Activated gamma-delta T cell (primary cell): ENCODE results near the gene COBL.

Experiments
- DNase-seq: peaks from one replicate; lab custom pipeline; 2025; lab: John Stamatoyannopoulos, UW

Gene COBL

DNA sequence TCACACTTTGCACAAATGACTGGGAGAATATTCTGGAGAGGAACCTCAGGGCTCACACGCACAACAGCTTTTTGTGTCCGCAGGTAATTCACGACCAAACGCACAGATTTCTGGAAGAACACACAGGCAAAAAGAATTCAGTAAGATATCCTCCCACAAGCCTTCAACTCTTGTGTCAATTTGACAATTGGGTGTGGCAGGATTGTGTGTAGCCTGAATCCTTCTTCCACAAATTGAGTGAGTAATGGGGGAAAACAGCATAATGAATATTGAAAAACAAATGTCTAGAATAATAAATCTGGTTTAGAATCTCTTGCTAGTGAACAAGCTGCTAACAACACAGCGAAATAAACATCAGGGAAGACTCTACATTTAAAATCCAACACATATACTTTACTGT, 125.6 kb downstream of the COBL start:
- no peak for DNase-seq

GRCh38 chr7:51189777-51190176, 126.8 kb downstream of the COBL start:
- DNase-seq: no peak

DNA sequence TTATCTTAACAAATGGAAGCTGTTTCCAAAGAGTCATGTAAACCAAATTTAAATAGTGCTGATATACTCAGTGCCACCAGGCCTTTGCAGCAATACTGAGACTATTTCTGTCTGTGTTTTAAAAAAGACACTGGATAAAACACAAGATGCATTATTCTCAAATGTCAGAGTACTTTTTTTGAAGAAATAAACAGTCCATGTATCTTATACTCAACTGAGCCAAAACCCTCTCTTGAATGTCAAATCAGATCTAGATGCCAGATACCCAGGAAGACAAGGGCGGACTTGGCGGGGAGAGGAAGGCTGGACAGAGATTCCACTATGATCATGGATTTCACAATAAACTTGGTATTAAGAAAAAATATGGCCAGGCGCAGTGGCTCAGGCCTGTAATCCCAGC, 127.6 kb downstream of the COBL start:
- DNase-seq: no peak

DNA sequence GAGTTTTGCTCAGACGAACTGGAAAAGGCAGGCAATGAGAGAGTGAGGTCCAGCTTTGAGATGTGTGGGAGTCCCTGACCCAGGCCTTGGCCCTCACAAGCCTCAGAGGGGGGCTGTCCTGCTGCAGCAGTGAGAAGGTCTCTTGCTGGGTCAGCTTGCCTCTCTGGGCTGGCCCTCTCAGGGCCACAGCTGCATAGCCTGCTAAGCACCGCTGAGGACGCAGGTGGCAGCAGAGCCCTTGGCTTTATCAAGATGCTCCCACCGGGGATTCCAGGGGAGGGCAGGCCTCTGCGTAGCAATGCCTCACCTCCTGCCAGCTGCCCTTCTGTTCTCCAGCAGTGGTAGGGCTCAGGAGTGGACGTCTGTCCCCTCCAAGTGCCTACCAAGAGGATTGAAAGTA, 128.7 kb downstream of the COBL start:
- DNase-seq: no peak

DNA sequence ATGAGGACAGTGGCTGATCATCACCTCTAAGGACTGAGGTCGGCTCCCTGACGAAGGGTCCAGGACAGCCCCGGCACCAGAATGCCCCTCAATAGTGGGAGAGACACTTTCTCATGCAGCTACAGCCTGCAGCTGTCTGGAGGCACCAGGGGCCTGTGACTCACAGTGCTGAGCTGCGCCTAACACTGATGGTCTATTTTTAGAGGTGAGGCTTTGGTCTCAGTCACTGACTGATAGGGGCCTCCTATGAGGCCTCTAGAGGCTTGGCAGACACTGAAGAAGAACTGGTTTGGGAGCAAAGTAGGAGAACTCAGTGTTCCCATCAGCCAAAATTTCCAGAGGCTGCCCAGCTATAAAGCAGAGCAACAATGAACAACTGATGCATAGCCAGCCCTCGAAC, 130.1 kb downstream of the COBL start:
- no peak for DNase-seq

- no peak for DNase-seq
Observed at GRCh38 chr7:51182636-51183166, 133.9 kb downstream of the COBL start.

DNA sequence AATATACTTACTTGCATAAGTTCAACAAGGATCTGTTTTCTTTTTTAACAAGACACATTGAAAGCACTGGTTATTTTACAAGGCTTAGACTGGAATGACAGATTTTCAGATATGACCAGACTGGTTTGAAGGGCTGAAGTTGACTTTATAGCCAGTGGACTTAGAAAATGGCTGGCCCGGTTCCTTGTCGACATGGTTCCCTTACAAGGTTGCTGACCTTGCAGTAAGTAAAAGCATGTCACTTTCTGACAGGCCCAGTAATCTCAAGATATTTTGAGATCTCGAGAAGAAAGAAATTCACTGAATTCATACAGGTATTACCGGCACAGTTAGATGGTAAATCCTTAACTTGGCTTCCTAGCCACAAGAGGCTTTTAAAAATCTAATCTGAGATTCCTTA, 136.5 kb downstream of the COBL start:
- DNase-seq: no peak

GRCh38 chr7:51175992-51176388, 140.6 kb downstream of the COBL start:
- no peak for DNase-seq

- DNase-seq: no peak
Observed at GRCh38 chr7:51175316-51175991, 141.2 kb downstream of the COBL start.

GRCh38 chr7:51165337-51165736, 151.3 kb downstream of the COBL start:
- DNase-seq: no peak

DNA sequence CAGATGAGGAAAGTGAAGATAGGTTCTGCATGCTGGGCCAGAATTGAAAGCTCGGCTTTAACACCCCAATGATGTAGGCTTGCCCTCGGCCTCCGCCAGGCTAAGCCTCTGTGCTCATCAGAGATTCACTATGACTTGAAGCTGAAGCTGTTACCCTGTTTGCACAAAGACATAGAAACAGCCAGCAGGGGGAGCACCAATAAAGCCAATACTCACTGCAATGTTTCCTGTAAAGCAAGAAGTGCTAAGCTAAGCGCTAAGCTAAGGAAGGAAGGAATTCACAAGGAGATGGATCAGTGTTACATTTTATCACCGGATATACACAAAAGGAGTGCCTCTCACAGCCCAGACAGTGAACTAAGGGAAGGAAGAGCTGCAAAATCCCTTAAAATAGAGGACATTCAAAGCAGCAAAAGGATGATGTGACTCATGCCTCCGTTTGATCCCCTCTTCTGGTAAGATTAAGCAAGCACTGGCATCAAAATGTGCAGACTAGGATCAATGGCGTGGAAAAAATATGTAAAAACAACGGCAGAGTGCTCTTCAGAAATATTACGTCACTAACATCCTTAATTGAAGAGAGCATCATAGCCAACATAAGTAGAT, 153.8 kb downstream of the COBL start:
- DNase-seq: no peak

DNA sequence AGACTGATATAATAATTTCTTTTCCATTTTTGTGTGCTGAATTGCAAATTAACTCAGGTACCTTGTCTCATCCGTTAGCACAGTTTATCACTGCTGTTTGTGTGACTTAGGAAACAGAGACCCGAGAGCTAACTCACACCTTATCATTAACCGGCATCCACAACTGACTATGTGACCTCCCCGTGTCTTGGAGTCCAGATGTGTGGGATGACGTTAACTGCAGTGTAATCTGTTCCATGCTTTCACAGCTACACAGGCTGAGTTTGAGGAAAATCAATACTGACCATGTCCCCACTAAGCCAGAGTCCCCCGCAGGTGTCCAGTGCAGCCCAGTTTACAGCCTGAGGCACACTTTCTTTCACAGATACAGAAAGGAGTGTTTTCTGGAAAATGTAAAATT, 154.7 kb downstream of the COBL start:
- no peak for DNase-seq

DNA sequence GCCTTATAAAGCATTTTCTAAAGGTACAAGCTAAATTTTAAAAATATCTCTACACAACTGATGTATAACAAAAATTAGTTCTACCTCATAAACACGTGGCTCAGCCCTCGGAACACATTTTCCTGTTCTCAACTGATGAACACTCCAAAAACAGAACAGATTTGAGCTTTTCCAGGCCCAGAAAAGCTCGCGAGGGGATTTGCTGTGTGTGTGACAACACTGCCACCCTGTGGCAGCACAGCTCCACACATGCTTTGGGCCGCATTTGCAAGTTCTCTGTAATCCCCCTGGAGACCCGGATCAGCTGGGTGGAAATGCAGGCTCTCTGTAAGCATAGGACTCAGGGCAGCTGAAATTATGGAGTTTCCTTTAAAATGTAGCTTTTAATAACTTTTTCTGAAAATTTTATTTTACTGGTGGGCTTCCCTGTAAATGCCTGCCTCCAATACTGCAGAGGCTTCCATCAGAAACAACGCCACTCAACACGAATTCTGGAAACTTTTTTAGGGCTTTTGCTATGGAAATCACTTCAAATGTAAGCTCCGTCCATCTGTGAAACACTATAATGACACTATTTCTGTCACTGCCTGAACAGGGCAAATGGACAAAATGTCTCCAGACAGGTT, 155.5 kb downstream of the COBL start:
- no peak for DNase-seq

- DNase-seq: no peak
Observed at GRCh38 chr7:51160411-51160810, 156.2 kb downstream of the COBL start.

DNA sequence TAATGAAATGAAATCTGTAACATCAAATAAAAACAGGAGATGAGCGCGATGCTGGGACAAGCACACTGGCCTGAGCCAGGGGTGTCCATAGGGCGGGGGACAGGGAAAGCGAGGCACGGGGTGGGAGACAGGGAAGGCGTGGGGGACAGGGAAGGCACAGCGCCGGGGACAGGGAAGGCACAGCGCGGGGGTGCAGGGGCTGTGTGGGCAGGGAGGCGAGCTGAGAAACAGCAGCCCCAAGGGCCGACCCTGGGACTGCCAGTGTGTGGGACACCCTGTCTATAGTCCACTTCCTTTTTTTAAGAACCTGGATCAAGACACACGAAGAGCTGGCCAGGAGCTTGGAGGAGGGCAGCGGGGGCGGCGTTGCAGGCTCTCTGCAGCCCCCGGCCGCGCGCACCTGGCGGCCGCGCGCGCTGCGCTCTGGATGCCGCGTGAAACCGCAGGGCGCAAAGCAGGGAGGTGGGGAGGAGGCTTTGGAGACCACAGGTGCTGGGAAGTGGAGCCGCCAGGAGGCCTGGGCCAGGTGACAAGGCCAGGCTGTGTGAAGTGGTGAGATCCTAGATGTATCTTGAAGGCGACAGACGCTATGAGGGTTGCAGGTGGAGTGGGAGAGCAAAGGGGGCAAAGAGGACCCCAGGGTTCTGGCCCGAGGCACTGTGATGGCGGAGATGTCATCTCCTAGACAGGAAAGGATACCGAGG, 157.7 kb downstream of the COBL start:
- DNase-seq: no peak

GRCh38 chr7:51158211-51158610, 158.4 kb downstream of the COBL start:
- DNase-seq: no peak

DNA sequence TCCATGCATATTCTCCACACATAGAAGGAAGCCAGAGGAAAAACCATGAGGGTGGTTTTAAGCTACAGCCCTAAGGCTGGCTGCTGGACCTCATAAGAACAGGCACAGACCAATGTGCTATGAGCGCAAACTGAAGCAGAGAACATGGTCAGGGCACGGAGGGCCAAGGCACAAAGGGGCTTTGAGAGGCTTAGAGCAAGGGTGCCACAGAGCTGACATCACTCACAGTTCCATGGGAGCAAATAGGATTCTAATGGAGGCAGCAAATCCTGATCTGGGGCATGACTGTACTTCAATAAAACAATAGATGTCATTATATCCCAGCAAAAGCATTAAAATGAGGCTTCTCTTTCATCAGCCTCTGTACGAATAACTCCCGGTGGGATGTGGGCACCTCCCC, 162.4 kb downstream of the COBL start:
- no peak for DNase-seq

DNA sequence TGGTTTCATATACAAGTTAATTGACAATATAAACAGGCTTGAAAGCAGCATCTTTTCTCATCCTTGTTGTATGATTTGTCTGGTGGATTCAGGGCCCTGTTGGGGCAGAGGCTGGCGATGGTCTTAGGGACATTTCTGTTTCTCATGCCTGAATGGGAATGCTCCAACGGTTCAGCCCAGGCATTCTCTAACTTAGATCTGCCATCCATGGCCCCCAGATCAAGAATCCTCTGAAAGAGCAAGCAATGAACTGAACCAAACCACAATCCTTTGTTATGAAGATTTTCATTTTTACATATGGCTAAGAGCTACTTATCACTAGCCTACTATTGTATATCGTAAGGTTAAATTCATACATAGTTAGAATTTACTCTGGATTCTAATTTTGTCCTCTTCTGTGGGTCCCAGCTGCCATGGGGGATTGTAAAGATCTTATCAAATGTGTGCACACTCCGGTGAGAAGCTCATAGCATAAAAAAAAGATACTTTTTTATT, 163.9 kb downstream of the COBL start:
- DNase-seq: no peak

- DNase-seq: no peak
Observed at GRCh38 chr7:51151455-51151854, 165.2 kb downstream of the COBL start.

GRCh38 chr7:51150193-51150592, 166.4 kb downstream of the COBL start:
- no peak for DNase-seq

DNA sequence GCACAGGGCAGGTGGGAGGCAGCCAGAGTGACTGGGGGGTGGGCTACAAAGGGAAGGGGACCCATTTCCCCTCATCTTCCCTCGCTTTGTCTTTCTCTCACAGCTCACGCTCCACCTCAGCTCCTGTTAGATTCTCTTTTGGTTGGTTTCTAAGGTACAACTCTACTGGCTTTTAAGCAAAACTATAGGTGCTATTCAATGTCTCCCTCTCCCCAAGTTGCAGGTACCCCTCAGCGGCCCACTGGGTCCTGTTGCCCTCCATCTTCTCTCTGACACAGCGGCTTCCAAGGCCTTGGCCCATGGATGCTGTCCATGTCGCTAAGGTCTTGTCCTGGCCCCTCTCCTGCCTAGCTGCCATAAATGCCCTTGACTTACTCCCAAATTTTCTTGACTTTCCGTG, 168.4 kb downstream of the COBL start:
- DNase-seq: no peak

GRCh38 chr7:51146816-51147586, 169.6 kb downstream of the COBL start:
- no peak for DNase-seq
